Activated naive CD4-positive, alpha-beta T cell treated with anti-CD3 and anti-CD28 coated beads, Interleukin-2, amount 50 U/mL, for 72 hours (primary cell): ENCODE results near the gene ZNF354C. TPM values are rescaled to one million over a fixed set of nuclear protein-coding genes. Genes with fewer than 3 reads are reported as not detected.
A peak's percentile ranks its signal among the peaks of the same experiment; 100 is the strongest.

Experiments
- ATAC-seq, 2 donors: fragments of 150-1000 bp; cut with Tn5 transposase; 2 replicates each; pipeline ENCODE4 v1.10.0; 2021; ENCODE audit warnings: mild to moderate bottlenecking in 2 of 2, moderate library complexity in 2 of 2
- DNase-seq, 2 donors: peaks; one replicate each; pipeline ENCODE4 v3.0.0; 2021 to 2022; ENCODE audit warnings: low spot score in 2 of 2
- H3K27ac Mint-ChIP-seq, 2 donors: one replicate each; pipeline ENCODE4 v1.8.0; 2022; ENCODE audit warnings: mild to moderate bottlenecking in 2 of 2, mixed read lengths in 2 of 2
- H3K36me3 Mint-ChIP-seq, 2 donors: one replicate each; pipeline ENCODE4 v1.8.0; 2022; ENCODE audit warnings: mixed read lengths in 2 of 2
- H3K9me3 Mint-ChIP-seq, 2 donors: one replicate each; pipeline ENCODE4 v1.8.0; 2022; ENCODE audit warnings: mixed read lengths in 2 of 2
- total RNA-seq, 2 donors: library from RNA; stranded (reverse); gene quantifications; one replicate each; pipeline ENCODE4 v1.2.3, GENCODE V29; 2022

Gene ZNF354C
- total RNA-seq, 2 donors from 2014 or later = 2.8 to 6.9 TPM

DNA sequence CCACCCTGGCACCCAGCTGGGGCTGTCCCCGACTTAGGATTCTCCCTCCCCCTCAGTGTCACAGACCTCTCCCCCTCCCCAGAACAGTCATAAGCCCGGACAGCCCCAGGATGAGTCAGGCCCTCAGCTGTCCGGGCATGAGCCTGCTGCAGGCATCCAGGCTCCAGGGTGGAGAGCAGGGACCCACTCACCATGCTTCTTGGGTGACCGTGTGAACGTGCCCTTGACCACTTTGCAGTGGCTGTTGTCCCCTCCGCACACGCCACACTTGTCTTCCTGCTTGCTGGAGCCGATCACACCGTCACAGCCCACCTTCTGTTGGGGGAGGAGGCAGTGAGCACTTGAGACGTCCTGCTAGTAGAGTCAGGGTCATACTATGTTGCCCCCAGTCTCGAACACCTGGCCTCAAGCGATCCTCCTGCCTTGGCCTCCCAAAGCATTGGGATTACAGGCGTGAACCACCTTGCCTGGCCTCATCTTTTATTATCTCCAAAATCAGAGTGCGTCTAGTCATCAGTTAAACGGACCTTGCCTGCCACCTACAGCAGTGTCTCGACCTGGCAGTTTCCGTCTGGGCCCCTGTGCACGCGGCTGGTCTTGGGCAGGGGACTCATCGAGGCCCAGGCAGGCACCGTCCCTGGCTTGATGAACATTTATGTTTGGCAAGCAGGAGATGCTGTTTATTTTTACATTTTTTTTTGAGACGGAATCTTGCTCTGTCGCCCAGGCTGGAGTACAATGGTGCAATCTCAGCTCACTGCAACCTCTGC lies 72.6 kb downstream of the ZNF354C start:
- no peaks in the 10 kb centered on the region for H3K36me3 Mint-ChIP-seq
- DNase-seq (no peak), ATAC-seq (peak in 1 of 2 donors; percentile 46)
- peaks cover 0 to 3% of the 10 kb centered on the region in 2 donors for H3K9me3 Mint-ChIP-seq
- H3K27ac Mint-ChIP-seq = peak overlapping the region in 1 of 2 donors; percentile 78

Other genes starting within 250 kb of the ZNF354C start
- gene ZNF354B, start 200.4 kb upstream of the ZNF354C start, total RNA-seq = 10 to 100 TPM in 1 of 2 donors, 1 to 10 TPM in 1; 3.5 to 11.1 TPM
- under 1 TPM; 0.50 to 0.56 TPM for gene ZFP2, start 164.5 kb upstream of the ZNF354C start, total RNA-seq
- not detected for gene ZNF454, start 119.2 kb upstream of the ZNF354C start, total RNA-seq
- gene GRM6, start 65.1 kb upstream of the ZNF354C start, total RNA-seq = not detected
- gene ZNF879, start 36.6 kb upstream of the ZNF354C start, total RNA-seq = 1 to 10 TPM; 2.0 to 2.7 TPM